ENCODE data around the gene KRTAP4-5.
"Not testable (repeated sequence)": the region's sequence is repeated elsewhere in the genome, so short reads cannot be mapped to it uniquely, and the experiment has no call there.

The KRTAP4-5 gene

GRCh38 chr17:41149652-41149985 is at the start of gene KRTAP4-5:
TSS of gene KRTAP4-5 (minus strand) at chr17:41149825. CDS start at chr17:41149767, 58 bp downstream.
- no peak for TF ChIP-seq CTCF (IDR thresholded peaks at IDR 0.05)
- no peak for TF ChIP-seq ZFX (IDR thresholded peaks at IDR 0.05; ENCODE audit: borderline replicate concordance)
- no peak within 1 kb of the TSS for H3K27ac ChIP-seq

GRCh38 chr17:41196068-41196467 is 46.4 kb upstream of the KRTAP4-5 start:
- TF ChIP-seq ZFX (IDR thresholded peaks at IDR 0.05; ENCODE audit: borderline replicate concordance), result no peak
- no peak for TF ChIP-seq CTCF (IDR thresholded peaks at IDR 0.05)
- H3K27ac ChIP-seq, result no peak overlapping the region

- H3K27ac ChIP-seq, result no peak overlapping the region
- TF ChIP-seq CTCF (IDR thresholded peaks at IDR 0.05) (no peak), ZFX (IDR thresholded peaks at IDR 0.05; ENCODE audit: borderline replicate concordance) (no peak)
Measured at GRCh38 chr17:41190328-41190727, 40.7 kb upstream of the KRTAP4-5 start.

- not testable (repeated sequence) for H3K27ac ChIP-seq
Measured at GRCh38 chr17:41189837-41190318, 40.3 kb upstream of the KRTAP4-5 start, which contains the start of gene KRTAP9-1. TSS of gene KRTAP9-1 (plus strand) at chr17:41189887. CDS start at chr17:41189887, 0 bp downstream.

GRCh38 chr17:41186872-41187271 is 37.2 kb upstream of the KRTAP4-5 start:
- H3K27ac ChIP-seq, result no peak overlapping the region
- TF ChIP-seq ZFX (IDR thresholded peaks at IDR 0.05; ENCODE audit: borderline replicate concordance) (no peak), CTCF (IDR thresholded peaks at IDR 0.05) (no peak)

- no peak for TF ChIP-seq ZFX (IDR thresholded peaks at IDR 0.05; ENCODE audit: borderline replicate concordance)
- no peak for TF ChIP-seq CTCF (IDR thresholded peaks at IDR 0.05)
Measured at GRCh38 chr17:41185001-41185400, 35.4 kb upstream of the KRTAP4-5 start.

GRCh38 chr17:41184480-41184961 is 34.9 kb upstream of the KRTAP4-5 start, which contains the start of gene KRTAP4-1:
TSS of gene KRTAP4-1 (minus strand) at chr17:41184911. CDS start at chr17:41184854, 57 bp downstream.
- TF ChIP-seq CTCF (IDR thresholded peaks at IDR 0.05), result no peak
- TF ChIP-seq ZFX (IDR thresholded peaks at IDR 0.05; ENCODE audit: borderline replicate concordance), result no peak
- H3K27ac ChIP-seq, result no peak within 1 kb of the TSS

More at GRCh38 chr17:41185001-41185400, 35.4 kb upstream of the KRTAP4-5 start:
- H3K27ac ChIP-seq, result no peak overlapping the region
